ENCODE measurements around the gene S100A16. TPM values are rescaled to one million over a fixed set of nuclear protein-coding genes. Genes with fewer than 3 reads are reported as not detected.

The S100A16 gene
- total RNA-seq, 8 experiments from 2014 or later = 2.0 to 108 (median 7.0) TPM

GRCh38 chr1:153626904-153627714 lies 14.2 kb upstream of the S100A16 start, which contains the start of gene S100A13:
Gene S100A13, minus strand, starts transcription at chr1:153627505. Its CDS starts 1,033 bp downstream, at chr1:153626472.
- Histone ChIP-seq H3K4me1 (replicated peaks in 1 of 2) (peaks cover 19 to 26% of the 10 kb centered on the region in 2 donors), H3K4me3 (peak within 1 kb of the TSS; percentile 11 to 31 (median 29)), H3K27ac (peak within 1 kb of the TSS; percentile 27 to 74)
- in situ Hi-C loops (cut with MboI; ENCODE audit: low pct_unique_long_range_greater_than_20kb in 2 of 9, low sequenced_read_pairs in 9 of 9, unreplicated experiment in 9 of 9) = loop anchor here in 3 of 9 experiments (25.0 kb wide), 1 partner anchor 115 kb away; no protein-coding TSS in a partner anchor
- peak; percentile 82 to 95 (median 87) for ATAC-seq (replicated peaks in 6 of 8)
- WGBS, 10 experiments = 0 to 37% (median 0%) methylated on average over 1 to 12 of the region's 28 CpGs; no CpG with 5 or more reads in 3 of the 10 experiments

GRCh38 chr1:153626477-153626903 lies 13.6 kb upstream of the S100A16 start:
- ATAC-seq (replicated peaks in 6 of 8) = no peak
- 64 to 80% (median 78%) methylated on average over 1 to 3 of the region's 3 CpGs; no CpG with 5 or more reads in 7 of the 10 experiments for WGBS, 10 experiments
- H3K4me1 ChIP-seq (replicated peaks in 1 of 2) = peaks cover 21 to 26% of the 10 kb centered on the region in 2 donors
- H3K27ac ChIP-seq = peak overlapping the region in 1 of 2 donors; percentile 74
- in situ Hi-C loops (cut with MboI; ENCODE audit: low pct_unique_long_range_greater_than_20kb in 2 of 9, low sequenced_read_pairs in 9 of 9, unreplicated experiment in 9 of 9) = loop anchor here in 3 of 9 experiments (25.0 kb wide), 1 partner anchor 114 kb away; no protein-coding TSS in a partner anchor
- H3K4me3 ChIP-seq = peak overlapping the region in 4 of 5 donors; percentile 11 to 31 (median 30)

GRCh38 chr1:153624965-153625611 lies 12.2 kb upstream of the S100A16 start:
- Histone ChIP-seq H3K4me3 (no peak overlapping the region), H3K4me1 (replicated peaks in 1 of 2) (peaks cover 23 to 24% of the 10 kb centered on the region in 2 donors), H3K27ac (no peak overlapping the region)
- in situ Hi-C loops (cut with MboI; ENCODE audit: low pct_unique_long_range_greater_than_20kb in 2 of 9, low sequenced_read_pairs in 9 of 9, unreplicated experiment in 9 of 9) = loop anchor here in 3 of 9 experiments (25.0 kb wide), 1 partner anchor 113 kb away; no protein-coding TSS in a partner anchor
- WGBS, 10 experiments = 40 to 95% (median 90%) methylated on average over 1 to 9 of the region's 10 CpGs; no CpG with 5 or more reads in 2 of the 10 experiments
- no peak for ATAC-seq (replicated peaks in 6 of 8)

GRCh38 chr1:153623101-153623500 lies 10.2 kb upstream of the S100A16 start:
- H3K27ac ChIP-seq = no peak overlapping the region
- in situ Hi-C loops (cut with MboI; ENCODE audit: low pct_unique_long_range_greater_than_20kb in 2 of 9, low sequenced_read_pairs in 9 of 9, unreplicated experiment in 9 of 9) = no loop called here
- WGBS, 10 experiments = 23 to 100% (median 56%) methylated on average over 1 to 7 of the region's 7 CpGs; no CpG with 5 or more reads in 1 of the 10 experiments
- peaks cover 22 to 24% of the 10 kb centered on the region in 2 donors for H3K4me1 ChIP-seq (replicated peaks in 1 of 2)
- no peak for ATAC-seq (replicated peaks in 6 of 8)
- no peak overlapping the region for H3K4me3 ChIP-seq

- in situ Hi-C loops (cut with MboI; ENCODE audit: low pct_unique_long_range_greater_than_20kb in 2 of 9, low sequenced_read_pairs in 9 of 9, unreplicated experiment in 9 of 9) = no loop called here
- 70 to 100% (median 96%) methylated on average over 1 to 5 of the region's 6 CpGs; no CpG with 5 or more reads in 3 of the 10 experiments for WGBS, 10 experiments
- ATAC-seq (replicated peaks in 6 of 8) = no peak
- Histone ChIP-seq H3K4me3 (no peak overlapping the region), H3K27ac (no peak overlapping the region), H3K4me1 (replicated peaks in 1 of 2) (peaks cover 5% of the 10 kb centered on the region in 2 donors)
Observed at GRCh38 chr1:153619171-153619570, 6.2 kb upstream of the S100A16 start.

GRCh38 chr1:153617663-153618062 lies 4.7 kb upstream of the S100A16 start:
- Histone ChIP-seq H3K27ac (no peak overlapping the region), H3K4me3 (no peak overlapping the region), H3K4me1 (replicated peaks in 1 of 2) (peaks cover 8 to 9% of the 10 kb centered on the region in 2 donors)
- peak in 6 of 8 experiments; percentile 65 to 95 (median 76) for ATAC-seq (replicated peaks in 6 of 8)
- in situ Hi-C loops (cut with MboI; ENCODE audit: low pct_unique_long_range_greater_than_20kb in 2 of 9, low sequenced_read_pairs in 9 of 9, unreplicated experiment in 9 of 9) = no loop called here
- 27 to 95% (median 68%) methylated on average over 2 to 6 of the region's 6 CpGs; no CpG with 5 or more reads in 4 of the 10 experiments for WGBS, 10 experiments

GRCh38 chr1:153616917-153617311 lies 4.0 kb upstream of the S100A16 start:
- Histone ChIP-seq H3K27ac (no peak overlapping the region), H3K4me1 (replicated peaks in 1 of 2) (peaks cover 12 to 17% of the 10 kb centered on the region in 2 donors), H3K4me3 (no peak overlapping the region)
- in situ Hi-C loops (cut with MboI; ENCODE audit: low pct_unique_long_range_greater_than_20kb in 2 of 9, low sequenced_read_pairs in 9 of 9, unreplicated experiment in 9 of 9) = no loop called here
- ATAC-seq (replicated peaks in 6 of 8) = no peak
- 40 to 90% (median 60%) methylated on average over 1 to 3 of the region's 5 CpGs; no CpG with 5 or more reads in 2 of the 10 experiments for WGBS, 10 experiments

GRCh38 chr1:153616144-153616916 lies 3.4 kb upstream of the S100A16 start, which contains the start of gene S100A14:
Gene S100A14, minus strand, starts transcription at chr1:153616325. Its CDS starts 467 bp downstream, at chr1:153615858.
- Histone ChIP-seq H3K4me1 (replicated peaks in 1 of 2) (peaks cover 10 to 23% of the 10 kb centered on the region in 2 donors), H3K4me3 (no peak within 1 kb of the TSS), H3K27ac (no peak within 1 kb of the TSS)
- peak in 2 of 8 experiments; percentile 11 for ATAC-seq (replicated peaks in 6 of 8)
- WGBS, 10 experiments = 60 to 74% (median 72%) methylated on average over 2 to 4 of the region's 10 CpGs; no CpG with 5 or more reads in 7 of the 10 experiments
- in situ Hi-C loops (cut with MboI; ENCODE audit: low pct_unique_long_range_greater_than_20kb in 2 of 9, low sequenced_read_pairs in 9 of 9, unreplicated experiment in 9 of 9) = no loop called here

- 50% methylated on average over 1 of the region's 2 CpGs; no CpG with 5 or more reads in 9 of the 10 experiments for WGBS, 10 experiments
- in situ Hi-C loops (cut with MboI; ENCODE audit: low pct_unique_long_range_greater_than_20kb in 2 of 9, low sequenced_read_pairs in 9 of 9, unreplicated experiment in 9 of 9) = no loop called here
Observed at GRCh38 chr1:153615406-153615805, 2.5 kb upstream of the S100A16 start.

GRCh38 chr1:153614906-153615305 lies 2.0 kb upstream of the S100A16 start:
- no peak overlapping the region for H3K27ac ChIP-seq
- in situ Hi-C loops (cut with MboI; ENCODE audit: low pct_unique_long_range_greater_than_20kb in 2 of 9, low sequenced_read_pairs in 9 of 9, unreplicated experiment in 9 of 9) = no loop called here
- H3K4me3 ChIP-seq = no peak overlapping the region
- no peak for ATAC-seq (replicated peaks in 6 of 8)
- 90 to 100% (median 100%) methylated on average over 1 to 4 of the region's 7 CpGs; no CpG with 5 or more reads in 7 of the 10 experiments for WGBS, 10 experiments
- peaks cover 10 to 23% of the 10 kb centered on the region in 2 donors for H3K4me1 ChIP-seq (replicated peaks in 1 of 2)

More at GRCh38 chr1:153615406-153615805, 2.5 kb upstream of the S100A16 start:
- Histone ChIP-seq H3K4me1 (replicated peaks in 1 of 2) (peaks cover 10 to 23% of the 10 kb centered on the region in 2 donors), H3K4me3 (no peak overlapping the region), H3K27ac (no peak overlapping the region)
- ATAC-seq (replicated peaks in 6 of 8) = no peak

- WGBS, 10 experiments = 33 to 100% (median 88%) methylated on average over 1 of the region's 2 CpGs; no CpG with 5 or more reads in 7 of the 10 experiments
- in situ Hi-C loops (cut with MboI; ENCODE audit: low pct_unique_long_range_greater_than_20kb in 2 of 9, low sequenced_read_pairs in 9 of 9, unreplicated experiment in 9 of 9) = no loop called here
Observed at GRCh38 chr1:153614189-153614900, 1.4 kb upstream of the S100A16 start.

More at GRCh38 chr1:153614189-153614900, 1.4 kb upstream of the S100A16 start:
- ATAC-seq (replicated peaks in 6 of 8) = no peak
- Histone ChIP-seq H3K4me1 (replicated peaks in 1 of 2) (peaks cover 10 to 27% of the 10 kb centered on the region in 2 donors), H3K4me3 (no peak overlapping the region), H3K27ac (no peak overlapping the region)

Measured in motor neuron (in vitro differentiated cells).